ENCODE results near the gene TMPRSS3.

Gene TMPRSS3

DNA sequence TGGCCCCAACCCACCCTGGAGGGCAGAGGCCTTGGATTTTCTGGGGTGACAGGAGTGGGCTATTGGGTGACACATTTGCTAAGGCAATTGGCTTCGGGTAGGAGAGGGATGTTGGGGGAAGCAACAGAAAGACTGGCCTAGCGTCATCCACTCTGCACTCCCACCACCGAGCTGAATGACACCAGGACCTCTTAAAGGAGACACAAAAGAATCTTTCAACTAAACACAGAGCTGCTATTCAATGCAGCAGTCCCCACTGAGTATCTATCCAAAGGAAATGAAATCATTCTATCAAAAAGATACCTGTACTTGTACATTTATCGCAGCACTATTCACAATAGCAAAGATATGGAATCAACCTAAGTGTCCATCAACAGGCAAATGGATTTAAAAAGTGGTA is 51.2 kb downstream of the TMPRSS3 start:
- no peaks in the 10 kb centered on the region for H3K4me1 ChIP-seq (ENCODE audit: control insufficient read depth in 1 of 2, insufficient read depth in 2 of 2, low read length in 2 of 2)
- no peak overlapping the region for H3K27ac ChIP-seq (ENCODE audit: low read length)
- H3K36me3 ChIP-seq (ENCODE audit: control insufficient read depth in 1 of 2, insufficient read depth in 2 of 2, low read length in 2 of 2), result no peaks in the 10 kb centered on the region
- H3K4me3 ChIP-seq (ENCODE audit: low read depth in 1 of 2, low read length in 2 of 2), result no peak overlapping the region
- no peaks in the 10 kb centered on the region for H3K9me3 ChIP-seq (ENCODE audit: control insufficient read depth in 1 of 2, low read length in 2 of 2)
- H3K27me3 ChIP-seq (ENCODE audit: low read depth, low read length), result peaks cover 6% of the 10 kb centered on the region

GRCh38 chr21:42343963-42344510 is 51.8 kb downstream of the TMPRSS3 start:
- no peak overlapping the region for H3K27ac ChIP-seq (ENCODE audit: low read length)
- H3K9me3 ChIP-seq (ENCODE audit: control insufficient read depth in 1 of 2, low read length in 2 of 2), result no peaks in the 10 kb centered on the region
- no peak overlapping the region for H3K4me3 ChIP-seq (ENCODE audit: low read depth in 1 of 2, low read length in 2 of 2)
- peaks cover 6% of the 10 kb centered on the region for H3K27me3 ChIP-seq (ENCODE audit: low read depth, low read length)
- H3K36me3 ChIP-seq (ENCODE audit: control insufficient read depth in 1 of 2, insufficient read depth in 2 of 2, low read length in 2 of 2), result no peaks in the 10 kb centered on the region
- no peaks in the 10 kb centered on the region for H3K4me1 ChIP-seq (ENCODE audit: control insufficient read depth in 1 of 2, insufficient read depth in 2 of 2, low read length in 2 of 2)

DNA sequence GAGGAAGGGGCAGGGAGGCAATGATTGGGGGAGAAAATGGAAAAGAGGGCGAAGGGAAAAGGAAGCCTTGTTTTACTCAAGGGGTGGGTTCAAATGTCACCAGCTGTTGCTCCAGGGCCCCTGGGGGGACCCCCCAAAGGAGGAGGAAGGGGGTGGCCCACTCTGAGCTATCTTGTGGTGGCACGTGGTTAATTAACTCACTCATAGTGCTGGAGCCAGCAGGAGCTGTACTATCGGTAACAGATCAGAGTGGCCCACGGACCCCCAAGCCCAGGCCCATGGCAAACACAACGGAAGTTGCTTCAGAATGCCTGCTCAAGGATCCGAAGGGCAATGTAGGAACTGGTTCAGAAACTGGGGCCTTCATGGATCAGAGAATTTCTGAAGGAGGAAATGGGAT is 52.3 kb downstream of the TMPRSS3 start:
- Histone ChIP-seq H3K4me3 (ENCODE audit: low read depth in 1 of 2, low read length in 2 of 2) (no peak overlapping the region), H3K9me3 (ENCODE audit: control insufficient read depth in 1 of 2, low read length in 2 of 2) (no peaks in the 10 kb centered on the region), H3K27me3 (ENCODE audit: low read depth, low read length) (peaks cover 2% of the 10 kb centered on the region), H3K4me1 (ENCODE audit: control insufficient read depth in 1 of 2, insufficient read depth in 2 of 2, low read length in 2 of 2) (no peaks in the 10 kb centered on the region), H3K27ac (ENCODE audit: low read length) (no peak overlapping the region), H3K36me3 (ENCODE audit: control insufficient read depth in 1 of 2, insufficient read depth in 2 of 2, low read length in 2 of 2) (no peaks in the 10 kb centered on the region)

DNA sequence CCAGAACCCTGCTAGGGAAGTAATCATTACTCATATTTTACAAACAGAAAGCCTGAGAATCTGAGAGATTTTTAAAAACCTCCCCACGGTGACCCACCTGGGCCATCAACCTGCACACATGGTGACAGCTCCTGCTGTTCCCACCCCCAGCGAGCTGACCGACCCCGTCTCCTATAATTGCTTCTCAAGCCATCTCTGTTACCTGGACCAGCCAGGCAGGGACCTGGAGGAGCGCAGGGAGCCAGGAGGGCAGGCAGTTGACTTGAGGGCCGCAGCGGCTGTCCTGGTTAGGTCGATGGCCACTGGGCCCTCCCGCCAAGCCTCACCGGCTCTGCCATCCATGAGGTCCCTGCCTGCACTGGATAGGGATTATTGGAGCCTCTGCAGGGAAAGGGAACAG is 52.8 kb downstream of the TMPRSS3 start:
- H3K27me3 ChIP-seq (ENCODE audit: low read depth, low read length), result no peaks in the 10 kb centered on the region
- H3K9me3 ChIP-seq (ENCODE audit: control insufficient read depth in 1 of 2, low read length in 2 of 2), result no peaks in the 10 kb centered on the region
- H3K4me3 ChIP-seq (ENCODE audit: low read depth in 1 of 2, low read length in 2 of 2), result no peak overlapping the region
- H3K4me1 ChIP-seq (ENCODE audit: control insufficient read depth in 1 of 2, insufficient read depth in 2 of 2, low read length in 2 of 2), result no peaks in the 10 kb centered on the region
- no peak overlapping the region for H3K27ac ChIP-seq (ENCODE audit: low read length)
- H3K36me3 ChIP-seq (ENCODE audit: control insufficient read depth in 1 of 2, insufficient read depth in 2 of 2, low read length in 2 of 2), result no peaks in the 10 kb centered on the region

DNA sequence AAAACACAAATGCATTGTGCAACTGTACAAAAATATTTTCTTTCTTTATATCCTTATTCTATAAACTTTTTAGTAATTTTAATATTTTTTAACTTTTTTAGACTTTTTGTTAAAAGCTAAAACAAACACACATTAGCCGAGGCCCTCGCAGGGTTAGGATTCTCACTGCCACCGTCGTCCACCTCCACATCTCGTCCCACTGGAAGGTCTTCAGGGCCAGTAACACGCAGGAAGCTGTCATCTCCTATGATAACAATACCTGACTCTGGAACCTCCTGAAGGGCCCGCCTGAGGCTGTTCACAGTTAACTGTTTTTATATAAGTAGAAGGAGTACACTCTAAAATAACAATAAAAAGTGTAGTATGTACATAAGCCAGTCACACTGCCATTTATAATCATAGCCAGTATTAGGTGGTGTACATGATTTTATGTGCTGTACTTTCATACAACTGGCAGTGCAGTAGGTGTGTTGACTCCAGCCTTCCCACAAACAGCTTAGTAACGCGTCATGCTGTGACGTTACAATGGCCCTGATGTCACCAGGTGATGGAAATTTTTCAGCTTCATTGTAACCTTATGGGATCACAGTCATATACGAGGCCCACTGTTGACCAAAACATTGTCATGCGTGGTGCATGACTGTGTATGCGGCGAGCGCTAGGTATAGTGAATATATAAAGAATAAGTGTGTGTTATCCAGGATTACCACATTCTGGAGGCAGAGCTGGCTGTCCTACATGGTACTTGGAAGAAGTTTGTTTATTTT is 53.9 kb downstream of the TMPRSS3 start:
- H3K27me3 ChIP-seq (ENCODE audit: low read depth, low read length), result no peaks in the 10 kb centered on the region
- H3K4me3 ChIP-seq (ENCODE audit: low read depth in 1 of 2, low read length in 2 of 2), result no peak overlapping the region
- H3K27ac ChIP-seq (ENCODE audit: low read length), result no peak overlapping the region
- H3K4me1 ChIP-seq (ENCODE audit: control insufficient read depth in 1 of 2, insufficient read depth in 2 of 2, low read length in 2 of 2), result peaks cover 0 to 3% of the 10 kb centered on the region in 2 donors
- no peaks in the 10 kb centered on the region for H3K36me3 ChIP-seq (ENCODE audit: control insufficient read depth in 1 of 2, insufficient read depth in 2 of 2, low read length in 2 of 2)
- no peaks in the 10 kb centered on the region for H3K9me3 ChIP-seq (ENCODE audit: control insufficient read depth in 1 of 2, low read length in 2 of 2)

DNA sequence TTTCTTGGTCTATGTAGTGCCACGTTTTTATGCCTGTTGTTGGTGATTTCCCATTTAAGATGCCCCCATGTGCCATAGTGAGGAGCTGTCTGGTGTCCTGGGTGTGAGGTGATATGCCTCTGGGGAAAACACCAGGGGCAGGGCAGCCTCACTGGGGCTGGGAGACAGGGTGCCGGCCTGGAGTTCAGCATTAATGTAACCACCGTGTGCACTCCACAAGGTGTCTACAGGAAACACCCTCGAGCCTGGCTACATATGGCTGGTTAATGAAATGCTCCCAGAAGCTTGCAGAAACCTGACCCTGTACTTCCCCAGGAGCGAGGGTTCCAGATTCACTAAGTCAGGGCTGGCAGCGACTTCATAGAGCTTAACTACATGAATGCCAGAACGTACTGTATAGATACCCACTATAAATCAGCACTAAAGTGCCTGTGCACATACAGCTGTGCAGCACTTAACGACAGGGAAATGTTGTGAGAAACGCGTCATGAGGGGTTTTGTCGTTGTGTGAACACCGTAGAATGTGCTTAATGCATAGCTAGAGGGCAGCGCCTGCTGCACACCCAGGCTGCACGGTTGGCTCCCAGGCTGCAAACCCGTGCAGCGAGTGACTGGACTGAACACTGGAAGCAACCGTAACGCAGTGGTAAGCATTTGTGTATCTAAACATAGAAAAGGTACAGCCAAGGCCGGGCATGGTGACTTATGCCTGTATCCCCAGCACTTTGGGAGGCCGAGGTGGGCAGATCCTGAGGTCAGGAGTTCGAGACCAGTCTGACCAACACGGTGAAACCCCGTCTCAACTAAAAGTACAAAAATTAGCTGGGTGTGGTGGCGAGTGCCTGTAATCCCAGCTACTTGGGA is 55.4 kb downstream of the TMPRSS3 start:
- Histone ChIP-seq H3K4me3 (ENCODE audit: low read depth in 1 of 2, low read length in 2 of 2) (no peak overlapping the region), H3K4me1 (ENCODE audit: control insufficient read depth in 1 of 2, insufficient read depth in 2 of 2, low read length in 2 of 2) (peaks cover 0 to 7% of the 10 kb centered on the region in 2 donors), H3K27me3 (ENCODE audit: low read depth, low read length) (no peaks in the 10 kb centered on the region), H3K36me3 (ENCODE audit: control insufficient read depth in 1 of 2, insufficient read depth in 2 of 2, low read length in 2 of 2) (no peaks in the 10 kb centered on the region), H3K27ac (ENCODE audit: low read length) (no peak overlapping the region), H3K9me3 (ENCODE audit: control insufficient read depth in 1 of 2, low read length in 2 of 2) (no peaks in the 10 kb centered on the region)

DNA sequence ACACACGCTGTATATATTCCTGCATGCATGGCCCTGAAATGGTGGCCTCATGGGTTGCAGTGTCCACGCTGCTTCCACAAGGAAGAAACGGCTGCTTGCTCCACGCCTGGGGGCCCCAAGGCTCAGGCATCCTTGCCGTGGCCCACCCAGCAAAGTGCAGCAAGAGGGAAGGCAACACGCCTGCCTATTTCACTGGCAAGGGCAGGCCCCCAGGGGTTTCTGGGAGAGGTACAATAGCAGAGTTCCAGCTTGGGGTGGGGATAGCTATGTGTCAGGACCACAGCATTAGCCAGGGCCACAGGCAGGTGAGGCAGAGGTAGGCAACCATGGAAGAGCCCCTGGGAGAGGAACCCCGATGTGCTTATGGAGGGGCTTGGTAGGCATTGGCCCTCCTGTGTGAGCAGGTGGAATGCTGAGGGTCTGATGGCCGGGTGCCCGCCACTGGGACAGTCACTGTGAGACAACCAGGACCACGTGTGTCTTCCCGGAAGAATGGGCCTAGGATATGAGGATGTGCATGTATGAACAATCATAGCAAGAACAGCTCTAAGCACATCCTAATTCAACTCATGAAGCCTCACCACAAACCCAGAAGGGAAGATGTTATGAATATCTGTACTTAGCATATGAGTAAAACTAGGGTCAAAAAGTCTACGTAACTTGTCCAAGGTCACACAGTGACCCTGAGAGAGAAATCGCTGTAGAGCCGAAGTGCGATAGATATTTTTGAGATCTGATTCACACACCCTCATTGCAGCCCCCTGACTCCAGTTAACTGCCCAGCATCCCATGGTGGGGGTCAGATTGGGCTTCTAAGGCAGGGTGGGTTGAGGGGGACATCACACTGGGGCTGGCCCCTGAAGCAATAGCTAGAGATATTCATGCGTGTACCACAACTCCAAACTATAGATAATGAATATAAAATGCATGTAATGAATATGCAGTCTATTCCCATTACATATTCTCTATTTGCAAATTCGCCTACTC is 56.8 kb downstream of the TMPRSS3 start:
- Histone ChIP-seq H3K4me3 (ENCODE audit: low read depth in 1 of 2, low read length in 2 of 2) (no peak overlapping the region), H3K4me1 (ENCODE audit: control insufficient read depth in 1 of 2, insufficient read depth in 2 of 2, low read length in 2 of 2) (peaks cover 0 to 7% of the 10 kb centered on the region in 2 donors), H3K9me3 (ENCODE audit: control insufficient read depth in 1 of 2, low read length in 2 of 2) (no peaks in the 10 kb centered on the region), H3K27me3 (ENCODE audit: low read depth, low read length) (no peaks in the 10 kb centered on the region), H3K27ac (ENCODE audit: low read length) (no peak overlapping the region), H3K36me3 (ENCODE audit: control insufficient read depth in 1 of 2, insufficient read depth in 2 of 2, low read length in 2 of 2) (no peaks in the 10 kb centered on the region)

DNA sequence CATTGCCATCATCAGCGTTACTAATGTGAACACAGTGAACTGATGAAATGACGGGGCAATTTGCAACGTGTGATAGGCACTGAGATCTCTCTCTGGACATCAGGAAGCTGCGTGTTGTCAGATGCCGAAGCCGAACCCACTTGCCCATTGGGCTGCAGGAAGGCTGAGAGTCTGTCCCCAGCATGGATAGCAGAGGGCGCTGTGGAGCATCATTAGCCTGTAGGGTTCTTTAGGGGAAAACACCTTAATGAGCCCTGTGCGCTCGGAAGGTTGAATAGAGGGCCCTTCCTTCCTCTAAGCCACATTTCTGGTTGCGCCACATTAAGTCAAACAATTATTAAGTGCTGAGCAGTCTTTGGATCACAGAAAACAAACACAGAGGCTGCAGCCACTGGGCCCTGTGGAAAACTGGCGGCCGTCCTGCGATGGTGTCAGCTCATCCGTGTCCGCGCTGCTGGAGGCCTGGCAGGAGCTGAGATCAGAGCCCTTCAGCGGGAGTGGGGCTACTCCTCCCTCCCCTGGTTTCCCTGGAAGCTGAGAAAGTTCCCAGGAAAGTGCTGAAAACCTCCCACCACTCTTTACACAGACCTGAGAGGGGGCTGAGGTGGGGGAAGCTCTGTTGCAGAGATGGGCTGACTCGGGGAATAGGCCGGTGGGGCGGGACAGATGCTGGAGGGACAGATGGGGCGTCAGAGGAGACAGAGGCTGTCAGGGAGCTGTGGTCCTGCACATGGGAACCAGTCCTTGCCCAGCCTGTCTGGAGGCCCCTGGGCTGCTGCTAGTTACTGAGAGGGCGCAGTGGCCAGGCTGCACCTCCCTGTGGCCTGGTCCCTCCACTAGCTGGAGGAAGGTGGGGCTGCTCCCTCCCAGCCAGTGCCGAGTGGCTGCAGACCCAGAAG is 57.8 kb downstream of the TMPRSS3 start:
- Histone ChIP-seq H3K27ac (ENCODE audit: low read length) (no peak overlapping the region), H3K36me3 (ENCODE audit: control insufficient read depth in 1 of 2, insufficient read depth in 2 of 2, low read length in 2 of 2) (no peaks in the 10 kb centered on the region), H3K27me3 (ENCODE audit: low read depth, low read length) (no peaks in the 10 kb centered on the region), H3K4me1 (ENCODE audit: control insufficient read depth in 1 of 2, insufficient read depth in 2 of 2, low read length in 2 of 2) (peaks cover 0 to 7% of the 10 kb centered on the region in 2 donors), H3K4me3 (ENCODE audit: low read depth in 1 of 2, low read length in 2 of 2) (no peak overlapping the region), H3K9me3 (ENCODE audit: control insufficient read depth in 1 of 2, low read length in 2 of 2) (no peaks in the 10 kb centered on the region)

DNA sequence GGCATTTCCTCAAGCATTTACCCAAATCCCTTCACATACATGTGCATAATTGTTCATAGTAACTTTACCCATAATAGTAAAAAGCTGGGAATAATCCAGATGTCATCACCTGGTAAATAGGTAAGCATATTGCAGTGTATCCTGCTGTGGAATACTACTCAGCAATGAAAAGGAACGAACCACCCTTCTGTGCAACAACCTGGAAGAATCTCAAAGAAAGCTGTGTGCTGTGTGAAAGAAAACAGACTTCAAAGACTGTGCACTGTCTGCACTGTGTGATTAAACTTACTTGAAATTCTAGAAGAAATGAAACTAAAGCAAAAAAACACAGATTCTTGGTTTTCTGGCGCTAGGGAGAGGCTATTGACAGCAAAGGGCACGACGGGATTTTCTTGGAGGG is 58.6 kb downstream of the TMPRSS3 start:
- Histone ChIP-seq H3K4me1 (ENCODE audit: control insufficient read depth in 1 of 2, insufficient read depth in 2 of 2, low read length in 2 of 2) (peaks cover 0 to 7% of the 10 kb centered on the region in 2 donors), H3K36me3 (ENCODE audit: control insufficient read depth in 1 of 2, insufficient read depth in 2 of 2, low read length in 2 of 2) (no peaks in the 10 kb centered on the region), H3K9me3 (ENCODE audit: control insufficient read depth in 1 of 2, low read length in 2 of 2) (no peaks in the 10 kb centered on the region), H3K27ac (ENCODE audit: low read length) (no peak overlapping the region), H3K27me3 (ENCODE audit: low read depth, low read length) (no peaks in the 10 kb centered on the region), H3K4me3 (ENCODE audit: low read depth in 1 of 2, low read length in 2 of 2) (no peak overlapping the region)

DNA sequence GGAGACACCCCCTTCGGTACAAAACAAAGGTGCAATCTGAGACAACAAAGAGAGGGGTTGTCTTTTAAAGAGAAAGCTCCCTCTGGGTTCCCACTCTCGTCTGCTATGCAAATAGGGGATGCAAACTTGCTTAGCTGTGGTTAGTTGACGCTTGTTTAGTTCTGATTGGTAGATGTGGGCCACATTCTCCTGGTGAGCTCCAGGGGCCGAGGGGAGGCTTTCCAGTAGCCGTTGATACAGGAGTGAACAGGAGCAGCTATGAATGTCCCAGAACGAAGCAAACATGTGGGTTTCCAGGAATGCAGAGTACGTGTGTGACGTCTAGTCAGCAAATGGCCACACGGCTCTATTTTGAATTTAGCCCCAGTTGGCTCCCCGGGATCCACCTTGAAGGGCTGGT is 59.8 kb downstream of the TMPRSS3 start:
- Histone ChIP-seq H3K9me3 (ENCODE audit: control insufficient read depth in 1 of 2, low read length in 2 of 2) (peaks cover 0 to 7% of the 10 kb centered on the region in 2 donors), H3K27ac (ENCODE audit: low read length) (no peak overlapping the region), H3K36me3 (ENCODE audit: control insufficient read depth in 1 of 2, insufficient read depth in 2 of 2, low read length in 2 of 2) (no peaks in the 10 kb centered on the region), H3K4me3 (ENCODE audit: low read depth in 1 of 2, low read length in 2 of 2) (no peak overlapping the region), H3K27me3 (ENCODE audit: low read depth, low read length) (no peaks in the 10 kb centered on the region), H3K4me1 (ENCODE audit: control insufficient read depth in 1 of 2, insufficient read depth in 2 of 2, low read length in 2 of 2) (peaks cover 0 to 7% of the 10 kb centered on the region in 2 donors)

Data from muscle layer of duodenum (tissue), 2 donors.